Mesendoderm (in vitro differentiated cells): ENCODE measurements around the gene CCDC80.

Source experiments
- DNase-seq: peaks from one replicate; pipeline ENCODE4 v3.0.0; 2013
- H2AK5ac ChIP-seq: 2 replicates; pipeline ENCODE4 v1.6.1; 2013; ENCODE audit warnings: low read length, inconsistent platforms
- H2BK120ac ChIP-seq: 2 replicates; pipeline ENCODE4 v1.6.1; 2013; ENCODE audit warnings: low read depth, mild to moderate bottlenecking, low read length, moderate library complexity, mixed read lengths
- H2BK15ac ChIP-seq: replicated peaks from 2 replicates; pipeline ENCODE4 v1.6.1; 2013; ENCODE audit warnings: low read depth, mild to moderate bottlenecking, moderate library complexity
- H2BK5ac ChIP-seq: 2 replicates; pipeline ENCODE4 v1.6.1; 2013; ENCODE audit warnings: low read length, inconsistent platforms
- H3K18ac ChIP-seq: 2 replicates; pipeline ENCODE4 v1.6.1; 2013; ENCODE audit warnings: mild to moderate bottlenecking, low read length, mixed read lengths
- H3K23ac ChIP-seq: one replicate; pipeline ENCODE4 v1.6.1; 2013; ENCODE audit warnings: low read length
- H3K27ac ChIP-seq: 2 replicates; pipeline ENCODE4 v1.5.1; 2013; ENCODE audit warnings: low read depth, mild to moderate bottlenecking, inconsistent platforms, low read length, moderate library complexity
- H3K27me3 ChIP-seq: 2 replicates; pipeline ENCODE4 v1.6.1; 2013; ENCODE audit warnings: low read length, control low read depth, mild to moderate bottlenecking, inconsistent platforms; ENCODE audit not compliant: insufficient read depth, poor library complexity
- H3K36me3 ChIP-seq: 2 replicates; pipeline ENCODE4 v1.6.1; 2013; ENCODE audit warnings: low read length, inconsistent platforms; ENCODE audit not compliant: control insufficient read depth, insufficient read depth
- H3K4ac ChIP-seq: one replicate; pipeline ENCODE4 v1.6.1; 2013; ENCODE audit warnings: low read depth, mild to moderate bottlenecking, low read length, moderate library complexity
- H3K4me1 ChIP-seq: 2 replicates; pipeline ENCODE4 v1.6.1; 2013; ENCODE audit warnings: low read depth, low read length, inconsistent platforms; ENCODE audit not compliant: control insufficient read depth
- H3K4me2 ChIP-seq: 2 replicates; pipeline ENCODE4 v1.6.1; 2013; ENCODE audit warnings: low read length
- H3K4me3 ChIP-seq: 2 replicates; pipeline ENCODE4 v1.5.1; 2013; ENCODE audit warnings: mild to moderate bottlenecking, low read length
- H3K56ac ChIP-seq: one replicate; pipeline ENCODE4 v1.6.1; 2013; ENCODE audit warnings: low read length
- H3K79me1 ChIP-seq: 2 replicates; pipeline ENCODE4 v1.6.1; 2013; ENCODE audit warnings: low read length, inconsistent platforms
- H3K79me2 ChIP-seq: 2 replicates; pipeline ENCODE4 v1.6.1; 2013; ENCODE audit warnings: mild to moderate bottlenecking, low read length; ENCODE audit not compliant: control insufficient read depth, insufficient read depth
- H3K9ac ChIP-seq: 2 replicates; pipeline ENCODE4 v1.6.1; 2013; ENCODE audit warnings: low read length, inconsistent platforms
- H4K5ac ChIP-seq: one replicate; pipeline ENCODE4 v1.6.1; 2013; ENCODE audit warnings: low read length
- H4K8ac ChIP-seq: one replicate; pipeline ENCODE4 v1.6.1; 2013; ENCODE audit warnings: low read depth, mild to moderate bottlenecking, control low read depth, low read length, moderate library complexity
- WGBS: extraction: QIAGEN DNeasy Blood & Tissue Kit; methylation state at CpG from one replicate; pipeline ENCODE4 v1.1.7; 2013; ENCODE audit warnings: low lambda C conversion rate, missing lambda C conversion rate; ENCODE audit not compliant: insufficient coverage; ENCODE audit errors: extremely low coverage; 5-methylcytosine and 5-hydroxymethylcytosine counted together

CCDC80 gene

GRCh38 chr3:112653881-112654300, 12.9 kb upstream of the CCDC80 start:
- no peak overlapping the region for H2BK120ac ChIP-seq
- H3K36me3 ChIP-seq, result no peaks in the 10 kb centered on the region
- no peak for DNase-seq
- no peak overlapping the region for H2BK15ac ChIP-seq
- no CpG with 5 or more reads among the region's 5 CpGs for WGBS
- no peak overlapping the region for H3K4ac ChIP-seq
- no peak overlapping the region for H3K18ac ChIP-seq
- no peak overlapping the region for H3K27ac ChIP-seq
- H2AK5ac ChIP-seq, result no peak overlapping the region
- H3K79me1 ChIP-seq, result no peaks in the 10 kb centered on the region
- H4K8ac ChIP-seq, result no peak overlapping the region
- H3K27me3 ChIP-seq, result no peaks in the 10 kb centered on the region
- no peak overlapping the region for H3K23ac ChIP-seq
- H4K5ac ChIP-seq, result no peak overlapping the region
- H3K4me1 ChIP-seq, result no peaks in the 10 kb centered on the region
- H3K56ac ChIP-seq, result no peak overlapping the region
- H3K4me3 ChIP-seq, result no peak overlapping the region
- no peak overlapping the region for H2BK5ac ChIP-seq
- no peaks in the 10 kb centered on the region for H3K79me2 ChIP-seq
- no peak overlapping the region for H3K9ac ChIP-seq
- H3K4me2 ChIP-seq, result no peak overlapping the region

- Histone ChIP-seq H3K79me1 (no peaks in the 10 kb centered on the region), H2AK5ac (no peak overlapping the region), H3K4me2 (no peak overlapping the region), H3K36me3 (no peaks in the 10 kb centered on the region), H3K27ac (no peak overlapping the region), H2BK15ac (no peak overlapping the region), H4K8ac (no peak overlapping the region), H3K4ac (no peak overlapping the region), H2BK120ac (no peak overlapping the region), H2BK5ac (no peak overlapping the region), H3K4me3 (no peak overlapping the region), H3K9ac (no peak overlapping the region), H3K79me2 (no peaks in the 10 kb centered on the region), H3K56ac (no peak overlapping the region), H4K5ac (no peak overlapping the region), H3K4me1 (no peaks in the 10 kb centered on the region), H3K18ac (no peak overlapping the region), H3K27me3 (no peaks in the 10 kb centered on the region), H3K23ac (no peak overlapping the region)
- no peak for DNase-seq
- WGBS, result no CpG with 5 or more reads among the region's 5 CpGs
These were observed 12.4 kb upstream of the CCDC80 start for GRCh38 chr3:112653209-112653871.

DNA sequence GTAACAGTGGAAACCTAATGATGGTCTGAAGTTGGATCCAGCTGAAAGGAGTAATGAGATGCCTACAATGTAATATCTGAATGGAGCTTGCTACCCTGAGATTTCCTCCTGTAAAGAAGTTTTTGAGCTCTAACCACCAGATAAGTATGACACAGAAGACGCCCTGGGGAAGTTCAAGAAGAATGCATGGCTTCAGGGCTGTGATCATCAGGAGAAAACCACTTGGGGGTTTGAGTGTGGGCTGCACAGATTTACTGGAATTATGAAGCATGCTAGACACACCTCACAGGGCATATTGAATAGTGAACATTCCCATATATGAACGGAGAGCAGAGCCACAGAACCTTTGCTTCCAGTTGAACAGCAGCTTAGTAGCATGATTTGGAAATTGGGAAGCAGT, 10.6 kb upstream of the CCDC80 start:
- Histone ChIP-seq H4K8ac (no peak overlapping the region), H3K79me2 (no peaks in the 10 kb centered on the region), H2BK5ac (no peak overlapping the region), H3K18ac (no peak overlapping the region), H2AK5ac (no peak overlapping the region), H4K5ac (no peak overlapping the region), H3K56ac (no peak overlapping the region), H3K4me1 (peaks cover 8% of the 10 kb centered on the region), H3K36me3 (no peaks in the 10 kb centered on the region), H2BK15ac (no peak overlapping the region), H3K4me2 (no peak overlapping the region), H3K23ac (no peak overlapping the region), H3K27me3 (no peaks in the 10 kb centered on the region), H3K4me3 (no peak overlapping the region), H2BK120ac (peak overlapping the region; percentile 14), H3K79me1 (no peaks in the 10 kb centered on the region), H3K9ac (no peak overlapping the region), H3K27ac (no peak overlapping the region), H3K4ac (no peak overlapping the region)
- DNase-seq, result no peak
- no CpG with 5 or more reads among the region's 2 CpGs for WGBS

- no peak for DNase-seq
- Histone ChIP-seq H3K9ac (no peak overlapping the region), H4K8ac (no peak overlapping the region), H3K79me2 (no peaks in the 10 kb centered on the region), H2BK5ac (no peak overlapping the region), H3K18ac (no peak overlapping the region), H2AK5ac (no peak overlapping the region), H2BK15ac (no peak overlapping the region), H3K56ac (no peak overlapping the region), H3K27ac (no peak overlapping the region), H3K4ac (no peak overlapping the region), H3K4me1 (peaks cover 10% of the 10 kb centered on the region), H3K27me3 (no peaks in the 10 kb centered on the region), H3K79me1 (no peaks in the 10 kb centered on the region), H3K4me3 (no peak overlapping the region), H3K36me3 (no peaks in the 10 kb centered on the region), H3K4me2 (no peak overlapping the region), H2BK120ac (no peak overlapping the region), H3K23ac (no peak overlapping the region), H4K5ac (no peak overlapping the region)
- WGBS, result no CpG with 5 or more reads among the region's 3 CpGs
These were observed 10.1 kb upstream of the CCDC80 start for GRCh38 chr3:112651071-112651470.

- Histone ChIP-seq H3K4me2 (no peak overlapping the region), H3K79me1 (no peaks in the 10 kb centered on the region), H3K27ac (no peak overlapping the region), H3K4me3 (no peak overlapping the region), H2AK5ac (no peak overlapping the region), H3K9ac (no peak overlapping the region), H3K4ac (peak overlapping the region; percentile 31), H3K23ac (no peak overlapping the region), H3K56ac (no peak overlapping the region), H3K18ac (no peak overlapping the region), H3K27me3 (no peaks in the 10 kb centered on the region), H4K5ac (no peak overlapping the region), H3K4me1 (peaks cover 10% of the 10 kb centered on the region), H2BK15ac (no peak overlapping the region), H4K8ac (no peak overlapping the region), H2BK5ac (no peak overlapping the region), H3K79me2 (no peaks in the 10 kb centered on the region), H3K36me3 (no peaks in the 10 kb centered on the region), H2BK120ac (no peak overlapping the region)
- no peak for DNase-seq
- WGBS, result no CpG with 5 or more reads among the region's 3 CpGs
These were observed 9.5 kb upstream of the CCDC80 start for GRCh38 chr3:112650482-112650881.

- H2BK120ac ChIP-seq, result no peak overlapping the region
- no peaks in the 10 kb centered on the region for H3K79me1 ChIP-seq
- H3K79me2 ChIP-seq, result no peaks in the 10 kb centered on the region
- H4K8ac ChIP-seq, result no peak overlapping the region
- no peaks in the 10 kb centered on the region for H3K27me3 ChIP-seq
- no peak overlapping the region for H2AK5ac ChIP-seq
- H3K4me3 ChIP-seq, result no peak overlapping the region
- H4K5ac ChIP-seq, result no peak overlapping the region
- H3K23ac ChIP-seq, result no peak overlapping the region
- no peak overlapping the region for H3K4ac ChIP-seq
- DNase-seq, result no peak
- no peak overlapping the region for H3K4me2 ChIP-seq
- H2BK5ac ChIP-seq, result no peak overlapping the region
- H3K36me3 ChIP-seq, result no peaks in the 10 kb centered on the region
- H2BK15ac ChIP-seq, result peak overlapping the region; percentile 99
- no CpG with 5 or more reads among the region's 1 CpG for WGBS
- no peak overlapping the region for H3K18ac ChIP-seq
- peaks cover 10% of the 10 kb centered on the region for H3K4me1 ChIP-seq
- no peak overlapping the region for H3K56ac ChIP-seq
- no peak overlapping the region for H3K9ac ChIP-seq
- H3K27ac ChIP-seq, result no peak overlapping the region
These were observed 8.5 kb upstream of the CCDC80 start for GRCh38 chr3:112649478-112649735.
